Suprapubic skin (tissue), 3 donors: ENCODE data around the gene SSH3.

Source experiments
- EP300 ChIP-seq: sonication (generic); formaldehyde crosslinking; IDR thresholded peaks from one replicate; pipeline ENCODE4 v1.6.1; 2017; ENCODE audit warnings: antibody characterized with exemption
- POLR2A ChIP-seq, 2 donors: fragments of 450-650 bp; IDR thresholded peaks; one replicate each; pipeline ENCODE4 v1.6.1; 2017; ENCODE audit warnings: antibody characterized with exemption in 2 of 2, mild to moderate bottlenecking in 2 of 2, moderate library complexity in 2 of 2
- TF ChIP-seq, protein P1 (sequence below), 2 donors: fragments of 200-600 bp in 1 of 2; fragments of 450-650 bp in 1 of 2; sonication (generic) in 1 of 2; IDR thresholded peaks; one replicate each; pipeline ENCODE4 v1.5.1; 2016 to 2019; ENCODE audit warnings: antibody characterized with exemption in 2 of 2, mild to moderate bottlenecking in 1 of 2, moderate library complexity in 1 of 2

DNA sequence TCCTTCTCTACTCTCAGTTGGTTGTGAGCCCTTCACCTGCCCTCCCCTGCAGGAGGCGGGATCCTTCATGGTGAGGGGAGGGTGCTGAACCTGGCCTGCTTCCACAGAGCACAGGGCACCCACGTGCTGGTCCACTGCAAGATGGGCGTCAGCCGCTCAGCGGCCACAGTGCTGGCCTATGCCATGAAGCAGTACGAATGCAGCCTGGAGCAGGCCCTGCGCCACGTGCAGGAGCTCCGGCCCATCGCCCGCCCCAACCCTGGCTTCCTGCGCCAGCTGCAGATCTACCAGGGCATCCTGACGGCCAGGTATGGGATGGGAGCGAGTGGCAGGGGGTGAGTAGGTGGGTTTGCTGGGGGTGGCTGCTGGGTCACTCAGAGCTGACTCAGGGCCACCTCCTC lies 6.3 kb downstream of the SSH3 start:
- TF ChIP-seq, protein P1, sequence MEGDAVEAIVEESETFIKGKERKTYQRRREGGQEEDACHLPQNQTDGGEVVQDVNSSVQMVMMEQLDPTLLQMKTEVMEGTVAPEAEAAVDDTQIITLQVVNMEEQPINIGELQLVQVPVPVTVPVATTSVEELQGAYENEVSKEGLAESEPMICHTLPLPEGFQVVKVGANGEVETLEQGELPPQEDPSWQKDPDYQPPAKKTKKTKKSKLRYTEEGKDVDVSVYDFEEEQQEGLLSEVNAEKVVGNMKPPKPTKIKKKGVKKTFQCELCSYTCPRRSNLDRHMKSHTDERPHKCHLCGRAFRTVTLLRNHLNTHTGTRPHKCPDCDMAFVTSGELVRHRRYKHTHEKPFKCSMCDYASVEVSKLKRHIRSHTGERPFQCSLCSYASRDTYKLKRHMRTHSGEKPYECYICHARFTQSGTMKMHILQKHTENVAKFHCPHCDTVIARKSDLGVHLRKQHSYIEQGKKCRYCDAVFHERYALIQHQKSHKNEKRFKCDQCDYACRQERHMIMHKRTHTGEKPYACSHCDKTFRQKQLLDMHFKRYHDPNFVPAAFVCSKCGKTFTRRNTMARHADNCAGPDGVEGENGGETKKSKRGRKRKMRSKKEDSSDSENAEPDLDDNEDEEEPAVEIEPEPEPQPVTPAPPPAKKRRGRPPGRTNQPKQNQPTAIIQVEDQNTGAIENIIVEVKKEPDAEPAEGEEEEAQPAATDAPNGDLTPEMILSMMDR (IDR thresholded peaks at IDR 0.05), result no peak
- TF ChIP-seq EP300, result no peak
- no peak for TF ChIP-seq POLR2A (IDR thresholded peaks at IDR 0.05)
